ENCODE results near the gene TRIO. TPM values are rescaled to one million over a fixed set of nuclear protein-coding genes. Genes with fewer than 3 reads are reported as not detected.

Gene TRIO
- polyA plus RNA-seq, 1 donor (not counting 4 experiments of a cell fraction or from before 2014, with no cell fraction given) = 57.2 TPM

DNA sequence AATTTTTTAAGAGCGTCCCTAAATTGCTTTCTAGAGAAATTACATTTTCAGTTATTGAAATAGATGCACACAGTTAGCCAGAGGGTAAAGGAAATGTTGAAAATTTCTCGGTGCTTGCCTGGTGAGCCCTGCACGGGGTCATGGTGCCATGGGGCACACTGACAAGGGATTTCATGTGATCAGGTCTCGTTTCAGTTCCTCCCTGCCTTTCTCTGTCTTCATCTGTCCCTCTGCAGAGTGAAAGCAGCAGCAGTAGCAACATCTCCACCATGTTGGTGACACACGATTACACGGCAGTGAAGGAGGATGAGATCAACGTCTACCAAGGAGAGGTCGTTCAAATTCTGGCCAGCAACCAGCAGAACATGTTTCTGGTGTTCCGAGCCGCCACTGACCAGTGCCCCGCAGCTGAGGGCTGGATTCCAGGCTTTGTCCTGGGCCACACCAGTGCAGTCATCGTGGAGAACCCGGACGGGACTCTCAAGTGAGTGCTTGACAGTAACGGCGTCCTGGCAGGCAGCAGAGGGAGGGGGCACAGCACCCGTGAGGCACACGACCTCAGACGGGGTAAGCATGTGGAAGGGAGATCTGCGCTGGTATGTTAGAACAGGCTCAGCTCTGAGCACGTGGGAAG lies 349.3 kb downstream of the TRIO start:
- Histone ChIP-seq H3K79me2 (ENCODE audit: control insufficient read depth, insufficient read depth, low read length) (no peaks in the 10 kb centered on the region), H3K9ac (ENCODE audit: control insufficient read depth, extremely low read depth, insufficient read depth, low read length) (no peak overlapping the region), H2AFZ (ENCODE audit: control insufficient read depth, low read length) (no peak overlapping the region), H3K4me3 (ENCODE audit: control insufficient read depth in 2 of 3, extremely low read depth in 1 of 3, insufficient read depth in 2 of 3, low read depth in 1 of 3, low read length in 3 of 3) (no peak overlapping the region), H3K9me3 (ENCODE audit: control insufficient read depth, low read depth, low read length) (no peaks in the 10 kb centered on the region), H3K4me1 (ENCODE audit: control insufficient read depth, extremely low read depth, insufficient read depth, low read length) (peaks cover 2% of the 10 kb centered on the region), H3K36me3 (ENCODE audit: control insufficient read depth in 2 of 2, extremely low read depth in 1 of 2, insufficient read depth in 2 of 2, low read length in 2 of 2) (peaks cover 24 to 43% of the 10 kb centered on the region in 2 experiments), H3K9me1 (ENCODE audit: control insufficient read depth, extremely low read depth, insufficient read depth, low read length) (no peaks in the 10 kb centered on the region), H3K27me3 (ENCODE audit: control insufficient read depth, extremely low read depth, insufficient read depth, low read length) (no peaks in the 10 kb centered on the region), H4K20me1 (ENCODE audit: control insufficient read depth, extremely low read depth, insufficient read depth, low read length) (no peaks in the 10 kb centered on the region), H3K4me2 (ENCODE audit: control insufficient read depth, extremely low read depth, insufficient read depth, low read depth, low read length) (no peak overlapping the region), H3K27ac (ENCODE audit: control insufficient read depth, insufficient read depth, low read length) (no peak overlapping the region)
- no peak for DNase-seq (ENCODE audit: low read depth, low spot score)
- TF ChIP-seq EZH2 (IDR thresholded peaks at IDR 0.05; ENCODE audit: low read length) = no peak
- TF ChIP-seq, protein P1, sequence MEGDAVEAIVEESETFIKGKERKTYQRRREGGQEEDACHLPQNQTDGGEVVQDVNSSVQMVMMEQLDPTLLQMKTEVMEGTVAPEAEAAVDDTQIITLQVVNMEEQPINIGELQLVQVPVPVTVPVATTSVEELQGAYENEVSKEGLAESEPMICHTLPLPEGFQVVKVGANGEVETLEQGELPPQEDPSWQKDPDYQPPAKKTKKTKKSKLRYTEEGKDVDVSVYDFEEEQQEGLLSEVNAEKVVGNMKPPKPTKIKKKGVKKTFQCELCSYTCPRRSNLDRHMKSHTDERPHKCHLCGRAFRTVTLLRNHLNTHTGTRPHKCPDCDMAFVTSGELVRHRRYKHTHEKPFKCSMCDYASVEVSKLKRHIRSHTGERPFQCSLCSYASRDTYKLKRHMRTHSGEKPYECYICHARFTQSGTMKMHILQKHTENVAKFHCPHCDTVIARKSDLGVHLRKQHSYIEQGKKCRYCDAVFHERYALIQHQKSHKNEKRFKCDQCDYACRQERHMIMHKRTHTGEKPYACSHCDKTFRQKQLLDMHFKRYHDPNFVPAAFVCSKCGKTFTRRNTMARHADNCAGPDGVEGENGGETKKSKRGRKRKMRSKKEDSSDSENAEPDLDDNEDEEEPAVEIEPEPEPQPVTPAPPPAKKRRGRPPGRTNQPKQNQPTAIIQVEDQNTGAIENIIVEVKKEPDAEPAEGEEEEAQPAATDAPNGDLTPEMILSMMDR (optimal IDR thresholded peaks at IDR 0.05 in 1 of 3, IDR thresholded peaks at IDR 0.05 in 1 of 3, conservative IDR thresholded peaks at IDR 0.05 in 1 of 3; ENCODE audit: extremely low read depth in 1 of 3, insufficient read depth in 2 of 3, low read length in 3 of 3) = no peak
- no peak for FAIRE-seq
- dilution Hi-C loops (cut with MboI; ENCODE audit: extremely low pct_ligation_motif_present, low sequenced_read_pairs) = no loop called here

DNA sequence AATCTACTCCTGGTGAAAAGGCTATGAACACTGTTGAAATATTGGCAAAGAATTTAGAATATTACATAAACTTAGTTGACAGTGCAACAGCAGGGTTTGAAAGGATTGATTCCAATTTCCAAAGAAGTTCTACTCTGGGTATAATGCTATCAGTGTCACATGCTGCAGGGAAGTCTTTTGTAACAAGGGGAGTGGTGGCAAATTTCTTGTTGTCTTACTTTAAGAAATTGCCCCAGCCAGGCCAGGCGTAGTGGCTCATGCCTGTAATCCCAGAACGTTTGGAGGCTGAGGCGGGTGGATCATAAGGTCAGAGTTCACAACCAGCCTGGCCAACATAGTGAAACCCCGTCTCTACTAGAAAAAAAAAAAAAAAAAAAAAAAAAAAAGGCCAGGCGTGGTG lies 352.2 kb downstream of the TRIO start:
- Histone ChIP-seq H3K9ac (ENCODE audit: control insufficient read depth, extremely low read depth, insufficient read depth, low read length) (no peak overlapping the region), H3K4me1 (ENCODE audit: control insufficient read depth, extremely low read depth, insufficient read depth, low read length) (no peaks in the 10 kb centered on the region), H3K27me3 (ENCODE audit: control insufficient read depth, extremely low read depth, insufficient read depth, low read length) (no peaks in the 10 kb centered on the region), H3K36me3 (ENCODE audit: control insufficient read depth in 2 of 2, extremely low read depth in 1 of 2, insufficient read depth in 2 of 2, low read length in 2 of 2) (peaks cover 29 to 55% of the 10 kb centered on the region in 2 experiments), H3K9me1 (ENCODE audit: control insufficient read depth, extremely low read depth, insufficient read depth, low read length) (no peaks in the 10 kb centered on the region), H3K4me3 (ENCODE audit: control insufficient read depth in 2 of 3, extremely low read depth in 1 of 3, insufficient read depth in 2 of 3, low read depth in 1 of 3, low read length in 3 of 3) (no peak overlapping the region), H2AFZ (ENCODE audit: control insufficient read depth, low read length) (no peak overlapping the region), H3K4me2 (ENCODE audit: control insufficient read depth, extremely low read depth, insufficient read depth, low read depth, low read length) (no peak overlapping the region), H3K27ac (ENCODE audit: control insufficient read depth, insufficient read depth, low read length) (no peak overlapping the region), H4K20me1 (ENCODE audit: control insufficient read depth, extremely low read depth, insufficient read depth, low read length) (no peaks in the 10 kb centered on the region), H3K9me3 (ENCODE audit: control insufficient read depth, low read depth, low read length) (no peaks in the 10 kb centered on the region), H3K79me2 (ENCODE audit: control insufficient read depth, insufficient read depth, low read length) (no peaks in the 10 kb centered on the region)
- DNase-seq (ENCODE audit: low read depth, low spot score) (no peak), FAIRE-seq (no peak)
- dilution Hi-C loops (cut with MboI; ENCODE audit: extremely low pct_ligation_motif_present, low sequenced_read_pairs) = no loop called here
- TF ChIP-seq, protein P1 (optimal IDR thresholded peaks at IDR 0.05 in 1 of 3, IDR thresholded peaks at IDR 0.05 in 1 of 3, conservative IDR thresholded peaks at IDR 0.05 in 1 of 3; ENCODE audit: extremely low read depth in 1 of 3, insufficient read depth in 2 of 3, low read length in 3 of 3) = no peak

Data from keratinocyte (primary cell).